ENCODE measurements around the gene PPP2R3A.

DNA sequence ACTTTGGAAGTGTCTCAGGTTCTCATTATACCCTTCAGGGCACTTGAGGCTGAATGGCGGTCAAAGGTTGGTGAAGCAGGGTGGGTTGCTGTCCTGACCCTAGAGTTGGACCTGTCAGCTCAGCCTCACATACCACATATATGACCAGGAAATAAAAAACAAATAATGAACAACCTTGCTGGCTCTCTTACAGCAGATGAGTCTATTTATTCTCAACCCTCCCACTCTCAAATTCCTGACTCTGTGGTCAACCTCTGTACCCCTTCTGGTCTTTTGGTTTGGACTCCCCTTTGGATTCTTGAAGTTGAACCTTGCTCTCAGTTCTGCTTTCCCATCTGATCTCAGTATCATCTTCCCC, 16.9 kb downstream of the PPP2R3A start:
- TF ChIP-seq EZH2 (IDR thresholded peaks at IDR 0.05; ENCODE audit: borderline replicate concordance, low read length) = no peak
- TF ChIP-seq, protein P1, sequence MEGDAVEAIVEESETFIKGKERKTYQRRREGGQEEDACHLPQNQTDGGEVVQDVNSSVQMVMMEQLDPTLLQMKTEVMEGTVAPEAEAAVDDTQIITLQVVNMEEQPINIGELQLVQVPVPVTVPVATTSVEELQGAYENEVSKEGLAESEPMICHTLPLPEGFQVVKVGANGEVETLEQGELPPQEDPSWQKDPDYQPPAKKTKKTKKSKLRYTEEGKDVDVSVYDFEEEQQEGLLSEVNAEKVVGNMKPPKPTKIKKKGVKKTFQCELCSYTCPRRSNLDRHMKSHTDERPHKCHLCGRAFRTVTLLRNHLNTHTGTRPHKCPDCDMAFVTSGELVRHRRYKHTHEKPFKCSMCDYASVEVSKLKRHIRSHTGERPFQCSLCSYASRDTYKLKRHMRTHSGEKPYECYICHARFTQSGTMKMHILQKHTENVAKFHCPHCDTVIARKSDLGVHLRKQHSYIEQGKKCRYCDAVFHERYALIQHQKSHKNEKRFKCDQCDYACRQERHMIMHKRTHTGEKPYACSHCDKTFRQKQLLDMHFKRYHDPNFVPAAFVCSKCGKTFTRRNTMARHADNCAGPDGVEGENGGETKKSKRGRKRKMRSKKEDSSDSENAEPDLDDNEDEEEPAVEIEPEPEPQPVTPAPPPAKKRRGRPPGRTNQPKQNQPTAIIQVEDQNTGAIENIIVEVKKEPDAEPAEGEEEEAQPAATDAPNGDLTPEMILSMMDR (IDR thresholded peaks at IDR 0.05; ENCODE audit: low read length) = no peak
